ENCODE results near the gene HOXC9. TPM values are rescaled to one million over a fixed set of nuclear protein-coding genes. Genes with fewer than 3 reads are reported as not detected.
"Not testable (repeated sequence)": the region's sequence is repeated elsewhere in the genome, so short reads cannot be mapped to it uniquely, and the experiment has no call there.

The HOXC9 gene
- total and polyA plus RNA-seq, 9 of the 15 experiments (the other 6 are each of a cell fraction or from before 2014, with no cell fraction given): 1.1 to 10.5 (median 9.3) TPM

DNA sequence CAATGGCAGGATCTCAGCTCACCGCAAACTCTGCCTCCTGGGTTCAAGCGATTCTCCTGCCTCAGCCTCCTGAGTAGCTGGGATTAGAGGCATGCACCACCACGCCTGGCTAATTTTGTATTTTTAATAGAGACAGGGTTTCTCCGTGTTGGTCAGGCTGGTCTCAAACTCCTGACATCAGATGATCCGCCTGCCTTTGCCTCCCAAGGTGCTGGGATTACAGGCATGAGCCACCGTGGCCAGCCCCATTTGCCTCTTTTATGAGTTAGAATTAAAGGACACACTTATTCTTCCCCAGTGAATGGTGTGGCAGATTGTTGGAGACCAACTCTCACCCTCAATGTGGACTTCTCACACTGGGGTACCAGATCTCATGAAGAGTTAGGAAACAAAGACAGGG, 42.1 kb downstream of the HOXC9 start:
- intact Hi-C loops (cut with micrococcal nuclease); H3K9me3 ChIP-seq (replicated peaks; ENCODE audit: control insufficient read depth, insufficient read depth, low read depth, low read length); H3K36me3 ChIP-seq (ENCODE audit: control insufficient read depth, insufficient read depth, low read length); H3K9ac ChIP-seq (ENCODE audit: insufficient read depth in 1 of 2, low read depth in 2 of 2, low read length in 2 of 2); H3K4me3 ChIP-seq; ATAC-seq; H3K79me2 ChIP-seq (ENCODE audit: control insufficient read depth, insufficient read depth, low read length); H4K20me1 ChIP-seq (replicated peaks; ENCODE audit: control insufficient read depth, insufficient read depth, low read length); H3K4me2 ChIP-seq (ENCODE audit: insufficient read depth, low read length); H2AFZ ChIP-seq (ENCODE audit: low read depth, low read length); BruUV-seq (replicated peaks); H3K9me1 ChIP-seq (ENCODE audit: control insufficient read depth, insufficient read depth, low read length); in situ Hi-C loops (cut with MboI); FAIRE-seq; DNase-seq (ENCODE audit: extremely low read depth in 1 of 4, low spot score in 3 of 4); H3K27ac ChIP-seq (ENCODE audit: extremely low read depth, low read depth, low read length); H3K4me1 ChIP-seq (replicated peaks in 1 of 2; ENCODE audit: control insufficient read depth in 2 of 2, insufficient read depth in 2 of 2, low read length in 2 of 2): not testable (repeated sequence)
- CTCF ChIA-PET (ENCODE audit: low intra/inter-chr PET ratio): interaction anchor here (0.8 kb wide), 1 partner anchor 36 kb away, joined by 5 read pairs; no protein-coding TSS in a partner anchor
- POLR2A ChIA-PET: interaction anchor here (1.3 to 1.7 kb wide), 2 partner anchors 9 to 14 kb away, joined by 5 to 7 read pairs; partner anchors contain the start of gene HOXC6
- H3K27me3 ChIP-seq (ENCODE audit: control insufficient read depth in 2 of 2, insufficient read depth in 2 of 2, low read length in 2 of 2): peaks cover 26 to 32% of the 10 kb centered on the region in 2 experiments
- WGBS (ENCODE audit: insufficient coverage, low coverage, missing lambda C conversion rate): 6% methylated on average over 5 of the region's 6 CpGs

GRCh38 chr12:54042970-54043853, 43.3 kb downstream of the HOXC9 start:
- in situ Hi-C loops (cut with MboI): no loop called here
- no peak overlapping the region for H3K9ac ChIP-seq (ENCODE audit: insufficient read depth in 1 of 2, low read depth in 2 of 2, low read length in 2 of 2)
- H2AFZ ChIP-seq (ENCODE audit: low read depth, low read length): no peak overlapping the region
- ATAC-seq: no peak
- no peaks in the 10 kb centered on the region for H3K36me3 ChIP-seq (ENCODE audit: control insufficient read depth, insufficient read depth, low read length)
- no peaks in the 10 kb centered on the region for H3K9me1 ChIP-seq (ENCODE audit: control insufficient read depth, insufficient read depth, low read length)
- intact Hi-C loops (cut with micrococcal nuclease): no loop called here
- H3K79me2 ChIP-seq (ENCODE audit: control insufficient read depth, insufficient read depth, low read length): no peaks in the 10 kb centered on the region
- CTCF ChIA-PET (ENCODE audit: low intra/inter-chr PET ratio): no interaction called here
- BruUV-seq (replicated peaks): no TSS peak
- H3K4me2 ChIP-seq (ENCODE audit: insufficient read depth, low read length): no peak overlapping the region
- H3K9me3 ChIP-seq (replicated peaks; ENCODE audit: control insufficient read depth, insufficient read depth, low read depth, low read length): no peaks in the 10 kb centered on the region
- FAIRE-seq: no peak
- no peaks in the 10 kb centered on the region for H4K20me1 ChIP-seq (replicated peaks; ENCODE audit: control insufficient read depth, insufficient read depth, low read length)
- 9% methylated on average over 5 of the region's 6 CpGs for WGBS (ENCODE audit: insufficient coverage, low coverage, missing lambda C conversion rate)
- no peak overlapping the region for H3K4me3 ChIP-seq
- peaks cover 35 to 42% of the 10 kb centered on the region in 2 experiments for H3K27me3 ChIP-seq (ENCODE audit: control insufficient read depth in 2 of 2, insufficient read depth in 2 of 2, low read length in 2 of 2)
- no peak overlapping the region for H3K27ac ChIP-seq (ENCODE audit: extremely low read depth, low read depth, low read length)
- peaks cover 0 to 11% of the 10 kb centered on the region in 2 experiments; a peak in 2 of 5 replicates for H3K4me1 ChIP-seq (replicated peaks in 1 of 2; ENCODE audit: control insufficient read depth in 2 of 2, insufficient read depth in 2 of 2, low read length in 2 of 2)
- POLR2A ChIA-PET: interaction anchor here (0.6 kb wide), 1 partner anchor 155 kb away, joined by 3 read pairs; no protein-coding TSS in a partner anchor
- DNase-seq (ENCODE audit: extremely low read depth in 1 of 4, low spot score in 3 of 4): no peak
- TF ChIP-seq, protein P1, sequence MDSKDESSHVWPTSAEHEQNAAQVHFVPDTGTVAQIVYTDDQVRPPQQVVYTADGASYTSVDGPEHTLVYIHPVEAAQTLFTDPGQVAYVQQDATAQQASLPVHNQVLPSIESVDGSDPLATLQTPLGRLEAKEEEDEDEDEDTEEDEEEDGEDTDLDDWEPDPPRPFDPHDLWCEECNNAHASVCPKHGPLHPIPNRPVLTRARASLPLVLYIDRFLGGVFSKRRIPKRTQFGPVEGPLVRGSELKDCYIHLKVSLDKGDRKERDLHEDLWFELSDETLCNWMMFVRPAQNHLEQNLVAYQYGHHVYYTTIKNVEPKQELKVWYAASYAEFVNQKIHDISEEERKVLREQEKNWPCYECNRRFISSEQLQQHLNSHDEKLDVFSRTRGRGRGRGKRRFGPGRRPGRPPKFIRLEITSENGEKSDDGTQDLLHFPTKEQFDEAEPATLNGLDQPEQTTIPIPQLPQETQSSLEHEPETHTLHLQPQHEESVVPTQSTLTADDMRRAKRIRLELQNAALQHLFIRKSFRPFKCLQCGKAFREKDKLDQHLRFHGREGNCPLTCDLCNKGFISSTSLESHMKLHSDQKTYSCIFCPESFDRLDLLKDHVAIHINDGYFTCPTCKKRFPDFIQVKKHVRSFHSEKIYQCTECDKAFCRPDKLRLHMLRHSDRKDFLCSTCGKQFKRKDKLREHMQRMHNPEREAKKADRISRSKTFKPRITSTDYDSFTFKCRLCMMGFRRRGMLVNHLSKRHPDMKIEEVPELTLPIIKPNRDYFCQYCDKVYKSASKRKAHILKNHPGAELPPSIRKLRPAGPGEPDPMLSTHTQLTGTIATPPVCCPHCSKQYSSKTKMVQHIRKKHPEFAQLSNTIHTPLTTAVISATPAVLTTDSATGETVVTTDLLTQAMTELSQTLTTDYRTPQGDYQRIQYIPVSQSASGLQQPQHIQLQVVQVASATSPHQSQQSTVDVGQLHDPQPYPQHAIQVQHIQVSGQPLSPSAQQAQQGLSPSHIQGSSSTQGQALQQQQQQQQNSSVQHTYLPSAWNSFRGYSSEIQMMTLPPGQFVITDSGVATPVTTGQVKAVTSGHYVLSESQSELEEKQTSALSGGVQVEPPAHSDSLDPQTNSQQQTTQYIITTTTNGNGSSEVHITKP (IDR thresholded peaks at IDR 0.05; ENCODE audit: partially characterized antibody): no peak
